GM10248 (cell line): ENCODE data around the gene PPP1R13B.

ENCODE experiments used
- CTCF ChIA-PET: fragments of 300-600 bp; sonication (Branson Sonifier 250); formaldehyde crosslinking; extraction: SDS; loops from one replicate; lab custom pipeline; 2021; ENCODE audit warnings: antibody characterized with exemption; lab: Yijun Ruan, JAX
- POLR2A ChIA-PET: fragments of 350-650 bp; sonication (Branson Sonifier 250); formaldehyde crosslinking; extraction: SDS; loops from one replicate; lab custom pipeline; 2020; ENCODE audit warnings: antibody characterized with exemption; lab: Yijun Ruan, JAX
- DNase-seq: peaks from one replicate; pipeline ENCODE4 v3.0.0; 2012; ENCODE audit errors: extremely low spot score
- CTCF ChIP-seq: IDR thresholded peaks from 2 replicates; pipeline ENCODE4 v1.5.1; 2012; ENCODE audit warnings: mild to moderate bottlenecking, low read depth; ENCODE audit errors: extremely low read depth, missing control alignments, control extremely low read depth

Gene PPP1R13B

GRCh38 chr14:103847451-103848174, at the start of gene PPP1R13B:
Gene PPP1R13B (minus strand): TSS chr14:103847575. CDS start chr14:103847307, 268 bp downstream.
- CTCF ChIA-PET, result no interaction called here
- TF ChIP-seq CTCF, result no peak
- DNase-seq, result peak; percentile 100
- POLR2A ChIA-PET, result interaction anchor here (0.6 to 0.7 kb wide), 3 partner anchors 26 to 838 kb away, joined by 4 to 6 read pairs (median 4); no protein-coding TSS in a partner anchor

- POLR2A ChIA-PET, result no interaction called here
- DNase-seq, result no peak
- TF ChIP-seq CTCF, result no peak
- CTCF ChIA-PET, result interaction anchor here (1.3 to 7.2 kb wide), 2 partner anchors 14 to 17 kb away, joined by 3 to 60 read pairs; no protein-coding TSS in a partner anchor
Measured at GRCh38 chr14:103896578-103896977, 49.2 kb upstream of the PPP1R13B start.

GRCh38 chr14:103894723-103895059, 47.3 kb upstream of the PPP1R13B start:
- no peak for DNase-seq
- ChIA-PET POLR2A (no interaction called here), CTCF (no interaction called here)
- no peak for TF ChIP-seq CTCF

GRCh38 chr14:103894034-103894722, 46.8 kb upstream of the PPP1R13B start:
- TF ChIP-seq CTCF, result no peak
- CTCF ChIA-PET, result no interaction called here
- DNase-seq, result no peak
- POLR2A ChIA-PET, result no interaction called here

- CTCF ChIA-PET, result interaction anchor here (1.4 to 1.5 kb wide), 2 partner anchors 9 to 18 kb away, joined by 3 read pairs; no protein-coding TSS in a partner anchor
- no peak for DNase-seq
- no peak for TF ChIP-seq CTCF
- POLR2A ChIA-PET, result no interaction called here
Measured at GRCh38 chr14:103892247-103892646, 44.9 kb upstream of the PPP1R13B start.

GRCh38 chr14:103891667-103892215, 44.4 kb upstream of the PPP1R13B start:
- TF ChIP-seq CTCF, result no peak

More at GRCh38 chr14:103891667-103892215, 44.4 kb upstream of the PPP1R13B start:
- ChIA-PET POLR2A (no interaction called here), CTCF (interaction anchor here (1.5 kb wide), 1 partner anchor 19 kb away, joined by 3 read pairs; no protein-coding TSS in a partner anchor)
- DNase-seq, result no peak
